ENCODE results near the gene FGD4.

The FGD4 gene

DNA sequence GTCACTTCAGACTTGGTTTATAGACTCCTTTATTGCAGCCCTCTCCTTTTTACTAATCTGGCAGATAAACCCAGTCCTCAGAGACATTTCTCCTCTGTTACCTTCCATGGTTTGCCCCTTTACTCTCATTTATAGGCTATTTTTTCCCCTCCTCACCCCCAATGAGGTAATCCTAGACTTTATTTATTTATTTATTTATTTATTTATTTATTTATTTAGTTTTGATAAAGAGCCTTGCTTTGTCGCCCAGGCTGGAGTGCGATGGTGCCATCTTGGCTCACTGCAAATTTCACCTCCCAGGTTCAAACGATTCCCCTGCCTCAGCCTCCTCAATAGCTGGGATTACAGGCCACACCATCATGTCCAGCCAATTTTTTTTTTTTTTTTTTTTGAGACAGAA, 8.4 kb downstream of the FGD4 start:
- H3K9ac ChIP-seq (ENCODE audit: low read length), result no peak overlapping the region
- H3K4me3 ChIP-seq (ENCODE audit: low read length), result no peak overlapping the region
- H3K27me3 ChIP-seq (replicated peaks; ENCODE audit: control insufficient read depth, insufficient read depth, low read length), result peaks cover 5% of the 10 kb centered on the region
- no peaks in the 10 kb centered on the region for H3K36me3 ChIP-seq (ENCODE audit: control insufficient read depth, insufficient read depth, low read length, severe bottlenecking)
- no peaks in the 10 kb centered on the region for H3K4me1 ChIP-seq (ENCODE audit: control insufficient read depth, insufficient read depth, low read length)
- no peaks in the 10 kb centered on the region for H3K9me3 ChIP-seq (ENCODE audit: control insufficient read depth, low read length)
- DNase-seq (ENCODE audit: low read depth), result no peak

DNA sequence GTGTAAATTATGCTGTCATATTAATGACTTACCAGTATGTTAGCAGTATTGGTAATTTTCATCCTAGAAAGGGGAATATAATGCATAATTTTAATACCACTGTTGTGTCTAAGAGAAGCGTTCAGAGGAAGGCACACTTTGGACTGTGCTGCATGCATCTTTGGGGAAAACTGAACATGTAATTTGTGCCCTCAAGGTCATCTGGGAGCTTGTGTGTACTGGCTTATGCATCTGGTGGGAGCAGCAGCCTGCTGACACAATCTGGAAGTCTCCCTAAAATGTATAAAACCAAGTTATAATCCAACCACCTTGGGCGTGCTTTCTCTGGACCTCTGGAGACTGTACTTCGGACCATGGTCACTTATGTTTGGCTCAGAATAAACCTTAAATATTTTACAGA, 14.1 kb downstream of the FGD4 start:
- no peaks in the 10 kb centered on the region for H3K9me3 ChIP-seq (ENCODE audit: control insufficient read depth, low read length)
- H3K4me1 ChIP-seq (ENCODE audit: control insufficient read depth, insufficient read depth, low read length), result no peaks in the 10 kb centered on the region
- H3K36me3 ChIP-seq (ENCODE audit: control insufficient read depth, insufficient read depth, low read length, severe bottlenecking), result no peaks in the 10 kb centered on the region
- no peak overlapping the region for H3K4me3 ChIP-seq (ENCODE audit: low read length)
- no peak overlapping the region for H3K9ac ChIP-seq (ENCODE audit: low read length)
- DNase-seq (ENCODE audit: low read depth), result no peak
- peaks cover 4% of the 10 kb centered on the region for H3K27me3 ChIP-seq (replicated peaks; ENCODE audit: control insufficient read depth, insufficient read depth, low read length)

DNA sequence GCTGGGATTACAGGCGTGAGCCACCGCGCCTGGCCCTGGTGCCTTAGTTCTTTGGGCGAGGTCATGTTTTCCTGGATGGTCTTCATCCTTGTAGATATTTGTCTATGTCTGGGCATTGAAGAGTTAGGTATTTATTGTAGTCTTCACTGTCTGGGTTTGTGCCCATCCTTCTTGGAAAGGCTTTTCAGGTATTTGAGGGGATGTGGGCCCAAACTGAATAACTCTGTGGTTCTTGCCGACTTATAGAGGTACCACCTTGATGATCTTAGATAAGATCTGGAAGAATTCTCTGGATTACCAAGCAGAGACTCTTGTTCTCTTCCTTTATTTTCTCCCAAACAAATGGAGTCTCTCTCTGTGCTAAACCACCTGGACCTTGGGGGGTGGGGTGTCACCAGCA, 18.9 kb downstream of the FGD4 start:
- DNase-seq (ENCODE audit: low read depth), result no peak
- Histone ChIP-seq H3K9ac (ENCODE audit: low read length) (no peak overlapping the region), H3K4me3 (ENCODE audit: low read length) (no peak overlapping the region), H3K36me3 (ENCODE audit: control insufficient read depth, insufficient read depth, low read length, severe bottlenecking) (no peaks in the 10 kb centered on the region), H3K27me3 (replicated peaks; ENCODE audit: control insufficient read depth, insufficient read depth, low read length) (no peaks in the 10 kb centered on the region), H3K4me1 (ENCODE audit: control insufficient read depth, insufficient read depth, low read length) (peaks cover 31% of the 10 kb centered on the region), H3K9me3 (ENCODE audit: control insufficient read depth, low read length) (no peaks in the 10 kb centered on the region)

DNA sequence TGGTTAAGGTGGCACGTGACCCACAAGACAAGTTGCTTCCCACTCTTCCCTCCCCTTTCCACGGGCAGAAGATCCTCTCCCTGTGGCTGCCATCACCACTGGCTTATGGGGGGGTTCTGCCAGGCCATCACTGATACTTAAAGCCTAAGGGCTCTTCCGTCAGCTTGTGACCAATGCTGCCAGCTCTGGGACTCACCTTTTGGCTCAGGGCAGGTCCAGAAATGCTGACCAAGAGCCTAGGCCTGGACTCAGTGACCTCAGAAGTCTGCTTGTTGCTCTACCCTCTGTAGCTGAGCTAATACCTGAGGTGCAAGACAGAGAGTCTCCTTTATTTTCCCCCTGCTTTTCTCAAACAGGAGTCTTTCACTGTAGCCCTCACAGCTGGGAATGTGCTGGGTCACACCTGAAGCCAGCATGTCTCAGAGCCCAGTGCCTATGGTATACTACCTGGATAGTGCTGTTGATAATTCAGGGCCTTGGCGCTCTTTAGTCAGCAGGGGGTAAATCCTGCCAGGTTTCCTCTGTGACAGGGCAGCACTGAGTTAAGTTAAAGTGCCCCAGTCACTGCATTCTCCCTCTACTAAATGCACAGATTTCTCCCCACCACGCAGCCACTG, 19.7 kb downstream of the FGD4 start:
- no peak for DNase-seq (ENCODE audit: low read depth)
- H3K27me3 ChIP-seq (replicated peaks; ENCODE audit: control insufficient read depth, insufficient read depth, low read length), result no peaks in the 10 kb centered on the region
- no peaks in the 10 kb centered on the region for H3K9me3 ChIP-seq (ENCODE audit: control insufficient read depth, low read length)
- peaks cover 31% of the 10 kb centered on the region for H3K4me1 ChIP-seq (ENCODE audit: control insufficient read depth, insufficient read depth, low read length)
- H3K4me3 ChIP-seq (ENCODE audit: low read length), result no peak overlapping the region
- H3K36me3 ChIP-seq (ENCODE audit: control insufficient read depth, insufficient read depth, low read length, severe bottlenecking), result no peaks in the 10 kb centered on the region
- no peak overlapping the region for H3K9ac ChIP-seq (ENCODE audit: low read length)

GRCh38 chr12:32419520-32419960, 20.2 kb downstream of the FGD4 start:
- Histone ChIP-seq H3K4me3 (ENCODE audit: low read length) (peak overlapping the region; percentile 12), H3K9me3 (ENCODE audit: control insufficient read depth, low read length) (no peaks in the 10 kb centered on the region), H3K4me1 (ENCODE audit: control insufficient read depth, insufficient read depth, low read length) (peaks cover 31% of the 10 kb centered on the region), H3K36me3 (ENCODE audit: control insufficient read depth, insufficient read depth, low read length, severe bottlenecking) (no peaks in the 10 kb centered on the region), H3K9ac (ENCODE audit: low read length) (peak overlapping the region; percentile 10), H3K27me3 (replicated peaks; ENCODE audit: control insufficient read depth, insufficient read depth, low read length) (no peaks in the 10 kb centered on the region)
- no peak for DNase-seq (ENCODE audit: low read depth)

- H3K4me3 ChIP-seq (ENCODE audit: low read length), result peak overlapping the region; percentile 12
- no peak for DNase-seq (ENCODE audit: low read depth)
- H3K9me3 ChIP-seq (ENCODE audit: control insufficient read depth, low read length), result no peaks in the 10 kb centered on the region
- H3K27me3 ChIP-seq (replicated peaks; ENCODE audit: control insufficient read depth, insufficient read depth, low read length), result no peaks in the 10 kb centered on the region
- H3K4me1 ChIP-seq (ENCODE audit: control insufficient read depth, insufficient read depth, low read length), result peaks cover 31% of the 10 kb centered on the region
- no peak overlapping the region for H3K9ac ChIP-seq (ENCODE audit: low read length)
- H3K36me3 ChIP-seq (ENCODE audit: control insufficient read depth, insufficient read depth, low read length, severe bottlenecking), result no peaks in the 10 kb centered on the region
Measured at GRCh38 chr12:32420356-32420755, 21.0 kb downstream of the FGD4 start.

DNA sequence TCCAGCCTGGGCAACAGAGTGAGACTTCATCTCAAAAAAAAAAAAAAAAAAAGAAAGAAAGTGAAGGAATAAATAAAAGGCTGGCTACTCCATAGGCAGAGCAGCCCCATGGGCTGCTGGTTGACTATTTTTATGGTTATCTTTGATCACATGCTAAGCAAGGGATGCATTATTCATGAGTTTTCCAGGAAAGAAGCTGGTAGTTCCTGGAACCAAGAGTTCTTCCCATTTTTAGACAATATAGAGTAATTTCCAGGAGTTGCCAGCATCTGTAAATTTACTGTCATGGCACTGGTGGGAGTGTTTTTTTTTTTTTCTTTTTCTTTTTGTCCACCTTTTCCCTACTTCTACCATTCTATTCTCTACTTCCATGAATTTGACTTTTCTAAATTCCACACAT, 24.2 kb downstream of the FGD4 start:
- Histone ChIP-seq H3K9me3 (ENCODE audit: control insufficient read depth, low read length) (peaks cover 6% of the 10 kb centered on the region), H3K27me3 (replicated peaks; ENCODE audit: control insufficient read depth, insufficient read depth, low read length) (no peaks in the 10 kb centered on the region)

GRCh38 chr12:32431025-32431424, 31.7 kb downstream of the FGD4 start:
- no peaks in the 10 kb centered on the region for H3K36me3 ChIP-seq (ENCODE audit: control insufficient read depth, insufficient read depth, low read length, severe bottlenecking)
- H3K9me3 ChIP-seq (ENCODE audit: control insufficient read depth, low read length), result peaks cover 10% of the 10 kb centered on the region
- H3K4me1 ChIP-seq (ENCODE audit: control insufficient read depth, insufficient read depth, low read length), result peaks cover 5% of the 10 kb centered on the region
- DNase-seq (ENCODE audit: low read depth), result no peak
- peaks cover 4% of the 10 kb centered on the region for H3K27me3 ChIP-seq (replicated peaks; ENCODE audit: control insufficient read depth, insufficient read depth, low read length)
- H3K4me3 ChIP-seq (ENCODE audit: low read length), result no peak overlapping the region
- H3K9ac ChIP-seq (ENCODE audit: low read length), result no peak overlapping the region

More for the DNA sequence above, 24.2 kb downstream of the FGD4 start:
- Histone ChIP-seq H3K9ac (ENCODE audit: low read length) (no peak overlapping the region), H3K4me1 (ENCODE audit: control insufficient read depth, insufficient read depth, low read length) (peaks cover 31% of the 10 kb centered on the region), H3K4me3 (ENCODE audit: low read length) (no peak overlapping the region), H3K36me3 (ENCODE audit: control insufficient read depth, insufficient read depth, low read length, severe bottlenecking) (no peaks in the 10 kb centered on the region)
- DNase-seq (ENCODE audit: low read depth), result no peak

DNA sequence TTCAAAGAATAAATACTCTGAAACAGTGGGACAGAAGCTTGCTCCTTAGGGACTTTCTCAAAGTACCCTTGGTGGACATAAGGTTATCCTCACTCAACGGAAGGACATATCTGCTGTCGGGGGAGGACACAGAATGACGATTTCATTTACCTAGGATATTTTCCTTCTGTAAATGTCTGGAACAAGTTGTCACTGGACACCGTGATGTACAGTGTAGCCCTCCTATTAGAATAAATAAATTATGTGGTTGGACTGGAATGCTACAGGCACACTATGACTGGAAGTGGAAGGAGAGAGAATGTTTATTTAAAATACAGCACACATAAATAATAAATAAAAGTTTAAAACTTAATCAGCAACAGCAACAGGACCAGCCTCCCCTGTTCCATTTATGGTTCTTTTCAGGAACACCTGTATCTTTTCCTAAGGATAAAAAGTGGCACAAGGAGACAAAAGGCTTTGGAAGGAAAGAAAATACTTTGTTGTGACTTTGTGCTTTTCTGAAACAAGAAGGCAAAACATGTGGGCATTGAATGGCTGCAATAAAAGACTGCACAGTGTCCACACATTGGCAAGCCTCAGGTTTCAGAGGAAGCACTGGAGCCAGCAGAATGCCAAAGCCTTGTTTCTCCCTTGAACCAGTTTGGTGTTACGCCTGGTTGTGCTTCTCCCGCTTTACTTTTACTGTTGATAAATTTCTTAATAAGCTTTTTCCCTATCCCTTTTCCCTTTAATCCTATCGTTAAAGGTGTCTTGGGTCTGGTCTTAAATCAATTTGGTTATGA, 36.8 kb downstream of the FGD4 start:
- H3K9me3 ChIP-seq (ENCODE audit: control insufficient read depth, low read length), result no peaks in the 10 kb centered on the region

DNA sequence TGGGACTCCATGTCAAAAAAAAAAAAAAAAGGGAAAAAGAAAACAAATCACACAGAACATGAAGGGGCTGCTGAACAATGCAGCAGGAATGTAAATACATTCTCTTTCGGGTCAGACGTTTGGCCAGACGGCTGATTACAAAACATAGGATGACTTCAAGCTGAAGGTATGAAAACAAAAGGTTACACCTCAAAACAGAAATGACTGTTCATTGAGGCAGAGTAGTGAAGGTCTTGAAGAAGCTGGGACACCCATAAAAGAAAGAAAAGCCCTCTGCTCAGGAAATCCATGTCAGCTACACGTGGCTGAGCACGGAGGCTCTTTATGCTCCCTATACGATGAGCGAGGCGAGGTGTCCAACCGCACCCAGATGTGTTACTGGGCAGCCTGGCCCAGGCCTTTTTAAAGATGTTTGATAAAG, 37.7 kb downstream of the FGD4 start:
- no peak overlapping the region for H3K4me3 ChIP-seq (ENCODE audit: low read length)
- H3K4me1 ChIP-seq (ENCODE audit: control insufficient read depth, insufficient read depth, low read length), result peaks cover 23% of the 10 kb centered on the region
- peak; percentile 90 for DNase-seq (ENCODE audit: low read depth)
- H3K9ac ChIP-seq (ENCODE audit: low read length), result no peak overlapping the region
- no peaks in the 10 kb centered on the region for H3K36me3 ChIP-seq (ENCODE audit: control insufficient read depth, insufficient read depth, low read length, severe bottlenecking)
- no peaks in the 10 kb centered on the region for H3K9me3 ChIP-seq (ENCODE audit: control insufficient read depth, low read length)
- H3K27me3 ChIP-seq (replicated peaks; ENCODE audit: control insufficient read depth, insufficient read depth, low read length), result no peaks in the 10 kb centered on the region

More for the DNA sequence above, 36.8 kb downstream of the FGD4 start:
- Histone ChIP-seq H3K4me1 (ENCODE audit: control insufficient read depth, insufficient read depth, low read length) (peaks cover 23% of the 10 kb centered on the region), H3K36me3 (ENCODE audit: control insufficient read depth, insufficient read depth, low read length, severe bottlenecking) (no peaks in the 10 kb centered on the region), H3K27me3 (replicated peaks; ENCODE audit: control insufficient read depth, insufficient read depth, low read length) (no peaks in the 10 kb centered on the region), H3K9ac (ENCODE audit: low read length) (no peak overlapping the region), H3K4me3 (ENCODE audit: low read length) (no peak overlapping the region)
- DNase-seq (ENCODE audit: low read depth), result peak; percentile 12

DNA sequence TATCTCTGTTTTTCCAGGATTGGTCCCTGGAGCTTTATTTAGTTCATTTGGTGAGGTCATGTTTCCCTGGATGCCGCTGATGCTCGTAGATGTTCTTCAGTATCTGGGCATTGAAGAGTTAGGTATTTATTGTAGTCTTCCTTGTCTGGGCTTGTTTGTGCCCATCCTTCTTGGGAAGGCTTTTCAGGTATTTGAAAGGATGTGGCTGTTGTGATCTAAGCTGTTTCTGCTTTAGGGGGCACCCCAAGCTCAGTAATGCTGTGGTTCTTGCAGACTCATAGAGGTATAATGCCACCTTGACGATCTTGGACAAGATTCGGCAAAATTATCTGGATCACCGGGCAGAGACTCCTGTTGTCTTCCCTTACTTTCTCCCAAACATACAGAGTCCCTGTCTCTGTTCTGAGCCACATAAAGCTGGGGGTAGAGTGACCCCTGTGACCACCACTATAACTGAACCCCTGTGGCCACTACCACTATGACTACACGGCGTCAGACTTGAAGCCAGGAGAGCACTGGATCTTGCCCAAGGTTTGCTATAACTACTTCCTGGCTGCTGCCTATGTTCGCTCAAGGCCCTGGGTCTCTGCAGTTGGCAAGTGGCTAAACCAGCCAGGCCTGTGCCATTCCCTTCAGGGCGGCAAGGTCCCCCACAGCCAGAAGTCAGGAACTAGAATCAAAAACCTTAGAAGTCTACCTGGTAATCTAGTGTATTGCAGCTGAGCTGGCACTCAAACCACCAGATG, 40.9 kb downstream of the FGD4 start:
- Histone ChIP-seq H3K9ac (ENCODE audit: low read length) (no peak overlapping the region), H3K4me3 (ENCODE audit: low read length) (no peak overlapping the region), H3K27me3 (replicated peaks; ENCODE audit: control insufficient read depth, insufficient read depth, low read length) (no peaks in the 10 kb centered on the region), H3K4me1 (ENCODE audit: control insufficient read depth, insufficient read depth, low read length) (peaks cover 30% of the 10 kb centered on the region), H3K9me3 (ENCODE audit: control insufficient read depth, low read length) (no peaks in the 10 kb centered on the region), H3K36me3 (ENCODE audit: control insufficient read depth, insufficient read depth, low read length, severe bottlenecking) (no peaks in the 10 kb centered on the region)
- no peak for DNase-seq (ENCODE audit: low read depth)
